Caco-2 (cell line): ENCODE data around the gene PHLPP1. TPM values are rescaled to one million over a fixed set of nuclear protein-coding genes. Genes with fewer than 3 reads are reported as not detected.

Source experiments
- BruUV-seq: library from RNA; stranded (reverse); fragments of 400-500 nt; replicated peaks from 2 replicates; lab custom pipeline; 2021; lab: Mats Ljungman, UMichigan
- CTCF ChIA-PET: fragments of 300-600 bp; sonication (Branson Sonifier 250); formaldehyde crosslinking; loops from one replicate; lab custom pipeline; 2022; ENCODE audit warnings: antibody characterized with exemption; lab: Charles Lee
- POLR2A ChIA-PET: fragments of 300-600 bp; sonication (Branson Sonifier 250); formaldehyde crosslinking; loops from one replicate; lab custom pipeline; 2022; ENCODE audit warnings: antibody characterized with exemption; lab: Charles Lee
- DNase-seq, 2 experiments: peaks; one replicate each; pipeline versions ENCODE4 v3.0.0 to v3.0.0-alpha.2; 2020 to 2022
- H3K27me3 ChIP-seq: replicated peaks from 2 replicates; pipeline ENCODE4 v1.6.0; 2011; ENCODE audit warnings: low read length; ENCODE audit not compliant: control insufficient read depth, insufficient read depth
- H3K36me3 ChIP-seq: 2 replicates; pipeline ENCODE4 v1.5.1; 2011; ENCODE audit warnings: low read length; ENCODE audit not compliant: control insufficient read depth, insufficient read depth
- H3K4me1 ChIP-seq: fragments of 250-450 bp; sonication (Bioruptor Pico); 2 replicates; pipeline ENCODE4 v1.5.1; 2020; ENCODE audit warnings: mild to moderate bottlenecking
- H3K4me3 ChIP-seq: 2 replicates; pipeline ENCODE4 v1.5.1; 2011; ENCODE audit warnings: low read depth, mild to moderate bottlenecking, control low read depth, low read length
- H3K9me3 ChIP-seq: fragments of 250-450 bp; sonication (Bioruptor Pico); 2 replicates; pipeline ENCODE4 v1.5.1; 2020; ENCODE audit warnings: mild to moderate bottlenecking, moderate library complexity
- H3K27ac Mint-ChIP-seq: one replicate; pipeline ENCODE4 v1.8.0; 2022; ENCODE audit warnings: mixed read lengths; ENCODE audit not compliant: unreplicated experiment
- H3K27me3 Mint-ChIP-seq: one replicate; pipeline ENCODE4 v1.8.0; 2022; ENCODE audit warnings: mixed read lengths; ENCODE audit not compliant: insufficient read depth, unreplicated experiment
- H3K36me3 Mint-ChIP-seq: one replicate; pipeline ENCODE4 v1.8.0; 2022; ENCODE audit warnings: mild to moderate bottlenecking, mixed read lengths; ENCODE audit not compliant: insufficient read depth, unreplicated experiment
- H3K4me1 Mint-ChIP-seq: one replicate; pipeline ENCODE4 v1.8.0; 2022; ENCODE audit warnings: low read depth, mixed read lengths; ENCODE audit not compliant: unreplicated experiment
- H3K4me3 Mint-ChIP-seq: one replicate; pipeline ENCODE4 v1.8.0; 2022; ENCODE audit warnings: mild to moderate bottlenecking, moderate library complexity, mixed read lengths; ENCODE audit not compliant: unreplicated experiment
- H3K9me3 Mint-ChIP-seq: one replicate; pipeline ENCODE4 v1.8.0; 2022; ENCODE audit warnings: mixed read lengths; ENCODE audit not compliant: unreplicated experiment
- intact Hi-C: fragments of 100-400 bp; cut with micrococcal nuclease; formaldehyde crosslinking; loops from one replicate; pipeline ENCODE4 v1.10.0; 2022; ENCODE audit not compliant: unreplicated experiment
- total RNA-seq: library from RNA; stranded (reverse); gene quantifications from 2 replicates; pipeline ENCODE4 v1.2.3, GENCODE V29; 2022
- TF ChIP-seq, protein P1 (sequence below), 2 experiments: fragments of 200-600 bp in 1 of 2; IDR thresholded peaks; 1 replicate in 1 of 2; 2 replicates in 1 of 2; pipeline versions ENCODE4 v1.5.1 to v1.8.0; 2011 to 2022; ENCODE audit warnings: antibody characterized with exemption in 1 of 2, control low read depth in 1 of 2, inconsistent platforms in 1 of 2, low read depth in 1 of 2, low read length in 1 of 2, mild to moderate bottlenecking in 1 of 2, moderate library complexity in 1 of 2; ENCODE audit not compliant: insufficient read depth in 1 of 2, severe bottlenecking in 1 of 2, unreplicated experiment in 1 of 2

PHLPP1 gene
- total RNA-seq, 1 experiment from 2014 or later = 20.1 TPM

GRCh38 chr18:62672600-62672999, 42.7 kb upstream of the PHLPP1 start:
- Mint-ChIP-seq H3K27ac (no peak overlapping the region), H3K27me3 (no peaks in the 10 kb centered on the region), H3K36me3 (no peaks in the 10 kb centered on the region), H3K4me3 (no peak overlapping the region), H3K4me1 (no peaks in the 10 kb centered on the region), H3K9me3 (no peaks in the 10 kb centered on the region)
- intact Hi-C loops = no loop called here
- no peaks in the 10 kb centered on the region for H3K9me3 ChIP-seq
- no peaks in the 10 kb centered on the region for H3K4me1 ChIP-seq
- DNase-seq = no peak
- ChIA-PET CTCF (no interaction called here), POLR2A (no interaction called here)
- no peaks in the 10 kb centered on the region for H3K36me3 ChIP-seq
- no TSS peak for BruUV-seq
- no peak overlapping the region for H3K4me3 ChIP-seq
- TF ChIP-seq, protein P1, sequence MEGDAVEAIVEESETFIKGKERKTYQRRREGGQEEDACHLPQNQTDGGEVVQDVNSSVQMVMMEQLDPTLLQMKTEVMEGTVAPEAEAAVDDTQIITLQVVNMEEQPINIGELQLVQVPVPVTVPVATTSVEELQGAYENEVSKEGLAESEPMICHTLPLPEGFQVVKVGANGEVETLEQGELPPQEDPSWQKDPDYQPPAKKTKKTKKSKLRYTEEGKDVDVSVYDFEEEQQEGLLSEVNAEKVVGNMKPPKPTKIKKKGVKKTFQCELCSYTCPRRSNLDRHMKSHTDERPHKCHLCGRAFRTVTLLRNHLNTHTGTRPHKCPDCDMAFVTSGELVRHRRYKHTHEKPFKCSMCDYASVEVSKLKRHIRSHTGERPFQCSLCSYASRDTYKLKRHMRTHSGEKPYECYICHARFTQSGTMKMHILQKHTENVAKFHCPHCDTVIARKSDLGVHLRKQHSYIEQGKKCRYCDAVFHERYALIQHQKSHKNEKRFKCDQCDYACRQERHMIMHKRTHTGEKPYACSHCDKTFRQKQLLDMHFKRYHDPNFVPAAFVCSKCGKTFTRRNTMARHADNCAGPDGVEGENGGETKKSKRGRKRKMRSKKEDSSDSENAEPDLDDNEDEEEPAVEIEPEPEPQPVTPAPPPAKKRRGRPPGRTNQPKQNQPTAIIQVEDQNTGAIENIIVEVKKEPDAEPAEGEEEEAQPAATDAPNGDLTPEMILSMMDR (IDR thresholded peaks at IDR 0.05; ENCODE audit: insufficient read depth in 1 of 2, low read depth in 1 of 2, low read length in 1 of 2, severe bottlenecking in 1 of 2, unreplicated experiment in 1 of 2) = no peak
- H3K27me3 ChIP-seq = no peaks in the 10 kb centered on the region

DNA sequence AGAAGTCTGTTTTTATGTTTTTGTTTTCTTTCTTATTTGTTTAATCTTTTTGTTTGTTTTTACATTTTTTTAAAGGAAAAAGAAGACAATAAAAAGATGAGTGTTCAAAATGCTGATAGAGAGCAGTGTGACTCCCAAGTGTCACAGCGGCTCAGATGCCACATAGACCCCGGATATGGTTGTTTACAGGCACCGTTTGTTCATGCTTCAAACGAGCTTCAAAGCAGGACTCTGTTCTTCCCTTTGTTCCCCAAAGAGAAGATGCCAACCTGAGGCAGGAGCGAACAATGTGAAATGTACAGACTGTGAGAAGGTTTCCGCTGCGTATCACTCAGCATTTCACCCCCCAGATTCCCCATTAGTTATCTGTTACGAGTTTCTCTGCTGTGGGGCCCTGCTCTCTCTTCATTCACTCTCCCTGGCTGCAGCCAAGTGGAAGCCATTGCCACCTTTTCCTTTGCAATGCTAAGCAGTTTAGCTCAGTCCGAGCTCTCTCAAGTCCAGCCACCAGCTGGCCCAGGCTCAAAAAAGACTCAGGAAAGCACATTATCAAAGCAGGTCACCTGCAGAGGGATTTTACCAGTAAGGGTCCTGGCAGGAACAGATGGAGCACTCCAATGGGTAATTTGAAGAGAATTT, 36.4 kb upstream of the PHLPP1 start:
- TF ChIP-seq, protein P1 (IDR thresholded peaks at IDR 0.05; ENCODE audit: insufficient read depth in 1 of 2, low read depth in 1 of 2, low read length in 1 of 2, severe bottlenecking in 1 of 2, unreplicated experiment in 1 of 2) = no peak
- Histone ChIP-seq H3K9me3 (no peaks in the 10 kb centered on the region), H3K27me3 (no peaks in the 10 kb centered on the region), H3K4me3 (no peak overlapping the region), H3K36me3 (no peaks in the 10 kb centered on the region), H3K4me1 (no peaks in the 10 kb centered on the region)
- POLR2A ChIA-PET = no interaction called here
- H3K4me1 Mint-ChIP-seq = no peaks in the 10 kb centered on the region
- H3K27ac Mint-ChIP-seq = no peak overlapping the region
- intact Hi-C loops = no loop called here
- no TSS peak for BruUV-seq
- CTCF ChIA-PET = no interaction called here
- H3K9me3 Mint-ChIP-seq = no peaks in the 10 kb centered on the region
- DNase-seq = no peak
- no peak overlapping the region for H3K4me3 Mint-ChIP-seq
- no peaks in the 10 kb centered on the region for H3K36me3 Mint-ChIP-seq
- no peaks in the 10 kb centered on the region for H3K27me3 Mint-ChIP-seq

DNA sequence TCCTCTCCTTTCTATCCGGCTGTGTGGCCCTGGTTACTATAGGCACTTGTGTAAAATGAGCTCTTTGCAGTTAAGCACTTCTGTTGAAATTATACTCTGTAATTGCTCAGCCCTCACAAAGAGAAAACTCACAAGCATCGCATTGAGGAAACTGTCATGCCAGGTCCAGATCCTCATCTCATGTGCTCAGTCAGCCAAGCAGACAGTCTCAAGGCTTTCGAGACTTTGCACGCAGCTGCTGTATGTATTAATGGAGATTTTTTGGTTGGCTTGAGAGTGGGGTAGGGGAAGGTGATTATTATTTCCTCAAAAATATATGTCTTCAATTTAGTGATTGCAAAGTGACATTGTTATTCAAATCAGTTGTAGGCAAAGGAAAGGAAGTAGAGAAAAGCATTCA, 33.0 kb upstream of the PHLPP1 start:
- intact Hi-C loops = no loop called here
- no peak overlapping the region for H3K27ac Mint-ChIP-seq
- Histone ChIP-seq H3K4me1 (no peaks in the 10 kb centered on the region), H3K36me3 (no peaks in the 10 kb centered on the region), H3K4me3 (no peak overlapping the region), H3K9me3 (no peaks in the 10 kb centered on the region), H3K27me3 (no peaks in the 10 kb centered on the region)
- BruUV-seq = no TSS peak
- TF ChIP-seq, protein P1 (IDR thresholded peaks at IDR 0.05; ENCODE audit: insufficient read depth in 1 of 2, low read depth in 1 of 2, low read length in 1 of 2, severe bottlenecking in 1 of 2, unreplicated experiment in 1 of 2) = no peak
- H3K36me3 Mint-ChIP-seq = no peaks in the 10 kb centered on the region
- H3K4me1 Mint-ChIP-seq = no peaks in the 10 kb centered on the region
- no peaks in the 10 kb centered on the region for H3K27me3 Mint-ChIP-seq
- DNase-seq = no peak
- ChIA-PET CTCF (interaction anchor here (0.5 kb wide), 1 partner anchor 180 kb away, joined by 3 read pairs; no protein-coding TSS in a partner anchor), POLR2A (no interaction called here)
- H3K9me3 Mint-ChIP-seq = no peaks in the 10 kb centered on the region
- no peak overlapping the region for H3K4me3 Mint-ChIP-seq
